Breast epithelium (tissue), 4 donors: Measurements from ENCODE around the gene PPP1R16B. TPM values are rescaled to one million over a fixed set of nuclear protein-coding genes. Genes with fewer than 3 reads are reported as not detected.

ENCODE experiments used
- DNase-seq, 2 donors: peaks; one replicate each; pipeline ENCODE4 v3.0.0-alpha.2; 2019; ENCODE audit warnings: low spot score in 2 of 2
- H3K27ac ChIP-seq, 2 donors: fragments of 200-600 bp; sonication (generic) in 1 of 2; one replicate each; pipeline ENCODE4 v1.5.1; 2016 to 2019; ENCODE audit warnings: mild to moderate bottlenecking in 1 of 2
- H3K27me3 ChIP-seq, 2 donors: fragments of 200-600 bp; sonication (generic) in 1 of 2; one replicate each; pipeline versions ENCODE4 v1.5.1 to v1.6.0; 2017 to 2019; ENCODE audit warnings: control low read depth in 1 of 2, mild to moderate bottlenecking in 1 of 2
- H3K36me3 ChIP-seq: fragments of 200-600 bp; one replicate; pipeline ENCODE4 v1.5.1; 2019
- H3K4me1 ChIP-seq, 2 donors: fragments of 200-600 bp; sonication (generic); one replicate each; pipeline ENCODE4 v1.5.1; 2016 to 2019; ENCODE audit warnings: control low read depth in 1 of 2
- H3K4me3 ChIP-seq, 3 donors: fragments of 200-600 bp; sonication (generic); 1 replicate in 2 of 3; 2 replicates in 1 of 3; pipeline ENCODE4 v1.5.1; 2016 to 2019; ENCODE audit warnings: mild to moderate bottlenecking in 3 of 3, moderate library complexity in 2 of 3
- H3K9me3 ChIP-seq, 2 donors: fragments of 200-600 bp; sonication (generic) in 1 of 2; one replicate each; pipeline ENCODE4 v1.5.1; 2016 to 2019; ENCODE audit warnings: control low read depth in 1 of 2
- POLR2A ChIP-seq: fragments of 450-650 bp; IDR thresholded peaks from one replicate; pipeline ENCODE4 v1.6.1; 2016; ENCODE audit warnings: antibody characterized with exemption, mild to moderate bottlenecking, moderate library complexity
- POLR2AphosphoS5 ChIP-seq, 3 donors: sonication (generic); formaldehyde crosslinking; IDR thresholded peaks; one replicate each; pipeline ENCODE4 v1.6.1; 2017; ENCODE audit warnings: antibody characterized with exemption in 3 of 3
- intact Hi-C: fragments of 100-400 bp; cut with DNase I; formaldehyde crosslinking; loops from one replicate; pipeline ENCODE4 v1.15.1; 2023; ENCODE audit warnings: low total_unique reads
- total RNA-seq, 3 donors: library from RNA; depleted of rRNA; stranded (reverse); fragments of >200 nt; gene quantifications; one replicate each; pipeline ENCODE4 v1.1.0, GENCODE V29; 2016
- TF ChIP-seq, protein P1 (sequence below), 3 donors: fragments of 450-650 bp; IDR thresholded peaks; one replicate each; pipeline ENCODE4 v1.5.1; 2016 to 2017; ENCODE audit warnings: antibody characterized with exemption in 3 of 3, mild to moderate bottlenecking in 3 of 3, moderate library complexity in 3 of 3

The PPP1R16B gene
- total RNA-seq, 3 donors from 2014 or later, result 3.7 to 10.8 (median 8.2) TPM

DNA sequence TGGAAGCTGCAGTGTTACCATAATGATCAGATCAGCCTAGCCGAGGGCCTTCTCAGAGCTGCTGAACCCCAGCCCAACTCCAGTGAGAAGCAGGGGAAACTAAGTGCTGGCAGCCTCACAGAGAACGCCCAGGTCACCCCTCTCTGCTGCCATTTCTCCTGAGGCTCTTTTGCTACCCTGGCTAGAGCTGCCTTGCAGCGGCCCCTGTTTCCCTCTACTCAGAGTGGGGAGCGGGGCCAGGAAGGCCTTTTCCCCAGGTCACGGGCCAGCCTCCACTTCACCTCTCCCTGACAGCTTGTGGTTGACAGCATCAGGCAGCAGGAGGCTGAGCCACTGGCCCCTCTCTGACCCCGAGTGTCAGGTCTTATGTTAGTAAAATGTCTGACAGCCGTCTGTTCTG, 34.5 kb upstream of the PPP1R16B start:
- intact Hi-C loops, result no loop called here
- no peak overlapping the region for H3K27ac ChIP-seq
- no peak overlapping the region for H3K4me3 ChIP-seq
- DNase-seq, result no peak
- TF ChIP-seq POLR2A (no peak), POLR2AphosphoS5 (IDR thresholded peaks at IDR 0.05) (no peak)
- TF ChIP-seq, protein P1, sequence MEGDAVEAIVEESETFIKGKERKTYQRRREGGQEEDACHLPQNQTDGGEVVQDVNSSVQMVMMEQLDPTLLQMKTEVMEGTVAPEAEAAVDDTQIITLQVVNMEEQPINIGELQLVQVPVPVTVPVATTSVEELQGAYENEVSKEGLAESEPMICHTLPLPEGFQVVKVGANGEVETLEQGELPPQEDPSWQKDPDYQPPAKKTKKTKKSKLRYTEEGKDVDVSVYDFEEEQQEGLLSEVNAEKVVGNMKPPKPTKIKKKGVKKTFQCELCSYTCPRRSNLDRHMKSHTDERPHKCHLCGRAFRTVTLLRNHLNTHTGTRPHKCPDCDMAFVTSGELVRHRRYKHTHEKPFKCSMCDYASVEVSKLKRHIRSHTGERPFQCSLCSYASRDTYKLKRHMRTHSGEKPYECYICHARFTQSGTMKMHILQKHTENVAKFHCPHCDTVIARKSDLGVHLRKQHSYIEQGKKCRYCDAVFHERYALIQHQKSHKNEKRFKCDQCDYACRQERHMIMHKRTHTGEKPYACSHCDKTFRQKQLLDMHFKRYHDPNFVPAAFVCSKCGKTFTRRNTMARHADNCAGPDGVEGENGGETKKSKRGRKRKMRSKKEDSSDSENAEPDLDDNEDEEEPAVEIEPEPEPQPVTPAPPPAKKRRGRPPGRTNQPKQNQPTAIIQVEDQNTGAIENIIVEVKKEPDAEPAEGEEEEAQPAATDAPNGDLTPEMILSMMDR (IDR thresholded peaks at IDR 0.05), result no peak
- H3K36me3 ChIP-seq, result peaks cover 4% of the 10 kb centered on the region
- no peaks in the 10 kb centered on the region for H3K27me3 ChIP-seq
- H3K4me1 ChIP-seq, result no peaks in the 10 kb centered on the region
- no peaks in the 10 kb centered on the region for H3K9me3 ChIP-seq

DNA sequence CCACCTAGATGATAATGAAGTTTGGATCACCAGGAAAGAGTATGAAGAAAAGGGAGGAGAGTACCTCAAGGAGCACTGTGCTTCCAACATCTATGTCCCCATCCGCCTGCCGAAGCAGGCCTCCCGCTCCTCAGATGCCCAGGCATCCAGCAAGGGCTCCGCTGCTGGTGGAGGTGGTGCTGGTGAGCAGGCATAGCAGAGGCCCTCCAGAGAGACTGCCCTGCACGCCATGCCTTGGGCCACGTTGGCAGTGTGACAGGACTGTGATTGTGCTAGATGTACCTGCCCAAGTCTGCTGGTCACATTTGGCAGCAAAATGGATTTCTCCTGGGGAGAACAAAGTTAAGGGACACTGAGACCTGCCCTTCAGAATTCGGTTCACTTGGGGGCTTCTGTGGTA, 33.9 kb upstream of the PPP1R16B start:
- Histone ChIP-seq H3K36me3 (peaks cover 4% of the 10 kb centered on the region), H3K4me3 (no peak overlapping the region), H3K4me1 (no peaks in the 10 kb centered on the region), H3K27ac (no peak overlapping the region), H3K9me3 (no peaks in the 10 kb centered on the region), H3K27me3 (no peaks in the 10 kb centered on the region)
- intact Hi-C loops, result no loop called here
- no peak for DNase-seq
- TF ChIP-seq, protein P1 (IDR thresholded peaks at IDR 0.05), result no peak
- TF ChIP-seq POLR2A (no peak), POLR2AphosphoS5 (IDR thresholded peaks at IDR 0.05) (no peak)

DNA sequence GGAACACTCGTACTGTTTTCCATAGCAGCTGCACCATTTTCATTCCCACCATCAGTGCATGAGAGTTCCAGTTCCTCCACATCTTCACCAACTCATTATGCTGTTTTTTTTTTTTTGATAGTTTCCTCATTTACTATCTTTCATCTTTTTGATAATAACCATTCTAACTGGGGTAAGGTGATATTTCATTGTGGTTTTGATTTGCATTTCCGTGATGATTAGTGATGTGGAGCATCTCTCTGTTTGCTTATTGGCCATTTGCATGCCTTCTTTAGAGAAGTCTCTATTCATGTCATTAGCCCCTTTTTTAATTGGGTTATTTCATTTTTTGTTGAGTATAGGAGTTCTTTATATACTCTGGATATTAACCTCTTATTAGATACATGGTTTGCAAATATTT, 31.3 kb upstream of the PPP1R16B start:
- no peak for DNase-seq
- Histone ChIP-seq H3K9me3 (no peaks in the 10 kb centered on the region), H3K4me3 (no peak overlapping the region), H3K27me3 (no peaks in the 10 kb centered on the region), H3K4me1 (no peaks in the 10 kb centered on the region), H3K36me3 (peaks cover 4% of the 10 kb centered on the region), H3K27ac (no peak overlapping the region)
- TF ChIP-seq POLR2A (no peak), POLR2AphosphoS5 (IDR thresholded peaks at IDR 0.05) (no peak)
- TF ChIP-seq, protein P1 (IDR thresholded peaks at IDR 0.05), result no peak
- intact Hi-C loops, result no loop called here

DNA sequence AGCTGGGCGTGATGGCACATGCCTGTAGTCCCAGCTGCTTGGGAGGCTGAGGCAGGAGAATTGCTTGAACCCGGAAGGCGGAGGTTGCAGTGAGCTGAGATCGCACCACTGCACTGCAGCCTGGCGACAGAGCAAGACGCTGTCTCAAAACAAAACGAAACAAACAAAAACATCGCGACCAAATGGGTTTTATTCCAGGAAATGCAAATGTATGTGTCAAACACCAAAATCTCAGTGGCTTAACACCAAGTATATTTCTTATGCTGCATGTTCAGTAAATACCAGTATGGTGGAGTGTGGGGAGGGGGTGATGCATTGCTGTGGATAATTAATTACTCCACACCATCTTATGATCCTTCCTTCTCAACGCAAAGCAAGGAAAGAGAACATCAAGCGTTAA, 29.1 kb upstream of the PPP1R16B start:
- no peak overlapping the region for H3K27ac ChIP-seq
- no peak for DNase-seq
- H3K27me3 ChIP-seq, result no peaks in the 10 kb centered on the region
- intact Hi-C loops, result no loop called here
- H3K9me3 ChIP-seq, result no peaks in the 10 kb centered on the region
- H3K4me3 ChIP-seq, result no peak overlapping the region
- TF ChIP-seq POLR2AphosphoS5 (IDR thresholded peaks at IDR 0.05) (no peak), POLR2A (no peak)
- TF ChIP-seq, protein P1 (IDR thresholded peaks at IDR 0.05), result no peak
- peaks cover 4% of the 10 kb centered on the region for H3K36me3 ChIP-seq
- no peaks in the 10 kb centered on the region for H3K4me1 ChIP-seq

DNA sequence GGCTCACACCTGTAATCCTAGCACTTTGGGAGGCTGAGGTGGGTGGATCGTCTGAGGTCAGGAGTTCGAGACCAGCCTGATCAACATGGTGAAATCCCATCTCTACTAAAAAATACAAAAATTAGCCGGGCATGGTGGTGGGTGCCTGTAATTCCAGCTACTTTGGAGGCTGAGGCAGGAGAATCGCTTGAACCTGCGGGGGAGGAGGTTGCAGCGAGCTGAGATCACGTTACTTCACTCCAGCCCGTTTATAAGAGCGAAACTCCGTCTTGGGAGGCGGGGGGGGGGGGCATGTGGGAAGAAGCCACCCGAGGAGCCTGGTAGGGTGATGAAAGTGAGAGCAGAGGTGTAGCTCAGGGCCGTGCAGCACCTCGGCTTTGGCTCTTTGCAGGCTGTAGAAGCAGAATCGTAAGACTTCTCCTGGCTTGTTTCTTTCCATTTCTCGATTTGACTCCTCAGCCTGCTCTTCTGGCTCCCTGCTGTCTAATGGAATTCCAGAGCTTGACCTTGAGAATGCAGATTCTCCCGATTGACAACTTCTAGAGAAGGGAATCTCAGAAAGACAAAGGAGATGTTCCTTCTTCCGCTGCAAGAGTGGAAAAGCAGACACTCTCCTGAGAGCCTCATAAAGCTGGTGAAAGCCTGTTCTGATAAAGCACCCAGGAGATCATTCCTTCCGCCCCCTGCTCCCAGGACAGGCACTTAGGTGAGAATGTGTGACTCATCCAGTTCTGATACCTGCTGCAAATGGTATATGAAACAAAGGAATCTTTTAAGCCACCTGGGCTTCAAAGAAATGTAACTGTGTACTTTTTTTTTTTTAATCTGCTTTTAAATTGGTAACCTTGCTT, 26.0 kb upstream of the PPP1R16B start:
- Histone ChIP-seq H3K4me1 (no peaks in the 10 kb centered on the region), H3K9me3 (no peaks in the 10 kb centered on the region), H3K4me3 (no peak overlapping the region), H3K36me3 (no peaks in the 10 kb centered on the region), H3K27ac (no peak overlapping the region), H3K27me3 (no peaks in the 10 kb centered on the region)
- intact Hi-C loops, result no loop called here
- DNase-seq, result no peak
- TF ChIP-seq POLR2AphosphoS5 (IDR thresholded peaks at IDR 0.05) (no peak), POLR2A (no peak)
- TF ChIP-seq, protein P1 (IDR thresholded peaks at IDR 0.05), result no peak
